ENCODE results near the gene LACTB. TPM values are rescaled to one million over a fixed set of nuclear protein-coding genes. Genes with fewer than 3 reads are reported as not detected.

The LACTB gene
- total RNA-seq, 1 donor from 2014 or later: 9.7 TPM

- H3K4me3 ChIP-seq (ENCODE audit: low read depth, low read length): no peak overlapping the region
- no peak for TF ChIP-seq CTCF (conservative IDR thresholded peaks at IDR 0.05; ENCODE audit: low read depth, low read length)
- DNase-seq (ENCODE audit: low read depth): no peak
Observed at GRCh38 chr15:63075984-63076713, 45.5 kb upstream of the LACTB start.

- no peak for DNase-seq (ENCODE audit: low read depth)
- H3K4me3 ChIP-seq (ENCODE audit: low read depth, low read length): no peak overlapping the region
- TF ChIP-seq CTCF (conservative IDR thresholded peaks at IDR 0.05; ENCODE audit: low read depth, low read length): no peak
Observed at GRCh38 chr15:63076714-63077046, 45.0 kb upstream of the LACTB start.

- H3K4me3 ChIP-seq (ENCODE audit: low read depth, low read length): no peak overlapping the region
- TF ChIP-seq CTCF (conservative IDR thresholded peaks at IDR 0.05; ENCODE audit: low read depth, low read length): no peak
- DNase-seq (ENCODE audit: low read depth): no peak
Observed at GRCh38 chr15:63077952-63078351, 43.7 kb upstream of the LACTB start.

- no peak for DNase-seq (ENCODE audit: low read depth)
Observed at GRCh38 chr15:63079947-63080626, 41.6 kb upstream of the LACTB start.

GRCh38 chr15:63080634-63081250 is 40.9 kb upstream of the LACTB start:
- no peak for DNase-seq (ENCODE audit: low read depth)
- no peak for TF ChIP-seq CTCF (conservative IDR thresholded peaks at IDR 0.05; ENCODE audit: low read depth, low read length)
- H3K4me3 ChIP-seq (ENCODE audit: low read depth, low read length): no peak overlapping the region

More at GRCh38 chr15:63079947-63080626, 41.6 kb upstream of the LACTB start:
- H3K4me3 ChIP-seq (ENCODE audit: low read depth, low read length): no peak overlapping the region
- TF ChIP-seq CTCF (conservative IDR thresholded peaks at IDR 0.05; ENCODE audit: low read depth, low read length): no peak

GRCh38 chr15:63082366-63082765 is 39.3 kb upstream of the LACTB start:
- no peak for TF ChIP-seq CTCF (conservative IDR thresholded peaks at IDR 0.05; ENCODE audit: low read depth, low read length)
- no peak for DNase-seq (ENCODE audit: low read depth)
- H3K4me3 ChIP-seq (ENCODE audit: low read depth, low read length): no peak overlapping the region
